Thyroid gland (tissue), 4 donors: Measurements from ENCODE around the gene B4GALNT4.

Source experiments
- POLR2A ChIP-seq, 2 donors: fragments of 450-650 bp; IDR thresholded peaks; one replicate each; pipeline ENCODE4 v1.6.1; 2017; ENCODE audit warnings: antibody characterized with exemption in 2 of 2, mild to moderate bottlenecking in 2 of 2, moderate library complexity in 1 of 2
- TF ChIP-seq, protein P1 (sequence below), 6 experiments: fragments of 200-600 bp in 3 of 6; fragments of 450-650 bp in 3 of 6; sonication (generic) in 3 of 6; IDR thresholded peaks; one replicate each; pipeline ENCODE4 v1.5.1; 2016 to 2019; ENCODE audit warnings: antibody characterized with exemption in 6 of 6, mild to moderate bottlenecking in 2 of 6, inconsistent platforms in 1 of 6, moderate library complexity in 1 of 6

DNA sequence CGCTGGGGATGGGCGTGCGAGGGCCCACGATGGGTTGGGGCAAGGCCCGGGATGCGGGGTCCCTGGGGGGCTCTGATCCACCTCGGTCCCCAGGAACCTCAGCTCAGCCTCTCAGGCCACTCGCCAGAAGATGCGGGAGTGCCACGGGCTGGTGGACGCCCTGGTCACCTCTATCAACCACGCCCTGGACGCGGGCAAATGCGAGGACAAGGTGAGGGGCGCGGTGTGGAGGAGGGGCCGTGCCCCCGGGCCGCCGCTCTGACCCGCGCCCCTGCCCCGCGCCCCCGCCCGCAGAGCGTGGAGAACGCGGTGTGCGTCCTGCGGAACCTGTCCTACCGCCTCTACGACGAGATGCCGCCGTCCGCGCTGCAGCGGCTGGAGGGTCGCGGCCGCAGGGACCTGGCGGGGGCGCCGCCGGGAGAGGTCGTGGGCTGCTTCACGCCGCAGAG lies 31.0 kb downstream of the B4GALNT4 start:
- TF ChIP-seq, protein P1, sequence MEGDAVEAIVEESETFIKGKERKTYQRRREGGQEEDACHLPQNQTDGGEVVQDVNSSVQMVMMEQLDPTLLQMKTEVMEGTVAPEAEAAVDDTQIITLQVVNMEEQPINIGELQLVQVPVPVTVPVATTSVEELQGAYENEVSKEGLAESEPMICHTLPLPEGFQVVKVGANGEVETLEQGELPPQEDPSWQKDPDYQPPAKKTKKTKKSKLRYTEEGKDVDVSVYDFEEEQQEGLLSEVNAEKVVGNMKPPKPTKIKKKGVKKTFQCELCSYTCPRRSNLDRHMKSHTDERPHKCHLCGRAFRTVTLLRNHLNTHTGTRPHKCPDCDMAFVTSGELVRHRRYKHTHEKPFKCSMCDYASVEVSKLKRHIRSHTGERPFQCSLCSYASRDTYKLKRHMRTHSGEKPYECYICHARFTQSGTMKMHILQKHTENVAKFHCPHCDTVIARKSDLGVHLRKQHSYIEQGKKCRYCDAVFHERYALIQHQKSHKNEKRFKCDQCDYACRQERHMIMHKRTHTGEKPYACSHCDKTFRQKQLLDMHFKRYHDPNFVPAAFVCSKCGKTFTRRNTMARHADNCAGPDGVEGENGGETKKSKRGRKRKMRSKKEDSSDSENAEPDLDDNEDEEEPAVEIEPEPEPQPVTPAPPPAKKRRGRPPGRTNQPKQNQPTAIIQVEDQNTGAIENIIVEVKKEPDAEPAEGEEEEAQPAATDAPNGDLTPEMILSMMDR (IDR thresholded peaks at IDR 0.05) = no peak
- TF ChIP-seq POLR2A (IDR thresholded peaks at IDR 0.05) = no peak
